HG03103 (cell line): ENCODE results near the gene NGRN.

Experiments
- ATAC-seq: cut with Tn5 transposase; IDR thresholded peaks from one replicate; pipeline ENCODE4 v1.9.1; 2021; ENCODE audit warnings: low read depth; ENCODE audit not compliant: unreplicated experiment

The NGRN gene

DNA sequence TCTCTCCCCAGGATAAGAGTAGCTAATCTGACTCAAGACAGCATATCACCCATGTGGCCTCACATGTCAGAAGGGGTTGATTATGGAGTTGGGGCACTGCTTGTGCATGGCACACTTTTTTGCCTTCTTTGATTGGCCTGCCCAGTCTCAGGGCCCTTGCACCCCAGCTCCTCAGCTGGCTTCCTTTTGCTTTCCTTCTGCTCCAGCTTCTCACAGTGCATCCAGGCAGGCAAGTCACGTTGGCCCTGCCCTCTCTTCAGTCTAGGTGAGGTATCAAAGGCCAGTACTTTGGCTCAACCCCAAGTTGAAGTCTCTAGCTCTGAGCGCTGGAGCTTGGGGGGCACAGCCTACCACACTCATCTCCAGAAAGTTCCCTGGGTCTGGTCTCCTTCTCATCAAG is 42.2 kb downstream of the NGRN start:
- no peak for ATAC-seq

DNA sequence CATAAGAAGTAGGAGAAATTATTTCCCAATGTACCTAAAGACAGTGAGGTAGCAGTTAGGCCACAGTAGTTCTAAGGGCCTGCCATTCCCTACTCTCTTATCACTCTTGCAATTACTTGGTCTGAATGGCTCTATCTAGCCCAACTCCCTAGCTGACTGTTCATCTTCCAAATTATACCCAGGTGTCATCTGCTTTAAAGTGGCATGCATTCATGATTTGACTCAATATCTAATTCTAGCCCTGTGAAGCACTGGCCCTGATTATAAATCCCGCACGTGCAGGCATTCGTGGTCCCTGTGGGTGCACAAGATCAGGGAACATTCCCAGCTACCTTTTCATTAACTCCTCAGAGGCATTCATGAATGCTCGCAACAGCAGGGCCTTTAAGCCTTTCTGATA is 43.5 kb downstream of the NGRN start:
- no peak for ATAC-seq

DNA sequence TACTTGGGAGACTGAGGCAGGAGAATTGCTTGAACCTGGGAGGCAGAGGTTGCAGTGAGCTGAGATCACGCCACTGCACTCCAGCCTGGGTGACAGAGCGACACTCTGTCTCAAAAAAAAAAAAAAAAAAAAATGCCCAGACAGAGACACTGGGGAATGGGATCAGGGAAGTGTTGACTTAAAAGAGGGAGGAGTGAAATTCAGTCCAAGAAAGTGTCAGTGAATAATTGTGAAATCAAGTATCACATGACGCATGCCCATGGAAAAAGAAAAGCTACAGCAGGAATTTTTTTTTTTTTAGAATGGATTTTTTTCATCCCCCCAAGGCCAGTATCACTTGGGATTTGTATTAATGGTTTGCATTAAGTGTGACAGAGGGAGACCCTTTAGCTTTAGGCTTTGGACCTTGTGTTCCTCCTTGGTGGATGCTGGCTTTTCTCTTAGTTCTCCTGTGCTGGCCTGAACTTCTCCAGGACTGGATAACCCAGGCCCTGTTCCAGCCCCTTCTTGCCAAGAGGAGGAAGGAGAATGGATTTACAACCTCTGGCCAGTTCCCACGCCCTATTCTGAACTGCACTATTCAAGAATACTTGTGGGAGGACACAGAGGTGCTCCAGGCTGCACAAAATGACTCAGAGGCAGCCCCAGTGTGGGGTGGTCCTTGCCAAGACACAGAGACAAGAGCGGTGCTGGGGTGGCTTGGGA is 50.0 kb downstream of the NGRN start:
- no peak for ATAC-seq

DNA sequence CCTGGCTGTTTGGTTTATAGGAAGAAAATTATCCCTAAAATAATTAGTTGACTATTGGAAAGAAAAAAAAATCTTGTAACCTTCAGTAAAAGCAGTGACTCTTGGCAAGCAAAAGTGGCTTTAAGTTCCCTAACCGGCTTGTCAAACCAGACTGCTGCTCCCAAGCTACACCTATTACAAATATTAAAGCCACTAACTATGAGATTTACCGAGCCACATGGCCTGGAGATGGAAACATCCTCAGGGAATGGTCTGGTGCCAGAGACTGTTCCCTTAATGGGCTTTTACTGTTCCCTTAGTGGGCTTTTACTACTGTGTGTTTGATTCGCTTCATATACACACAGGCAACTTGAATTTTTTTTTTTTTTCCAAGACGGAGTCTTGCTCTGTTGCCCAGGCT is 50.7 kb downstream of the NGRN start:
- no peak for ATAC-seq

DNA sequence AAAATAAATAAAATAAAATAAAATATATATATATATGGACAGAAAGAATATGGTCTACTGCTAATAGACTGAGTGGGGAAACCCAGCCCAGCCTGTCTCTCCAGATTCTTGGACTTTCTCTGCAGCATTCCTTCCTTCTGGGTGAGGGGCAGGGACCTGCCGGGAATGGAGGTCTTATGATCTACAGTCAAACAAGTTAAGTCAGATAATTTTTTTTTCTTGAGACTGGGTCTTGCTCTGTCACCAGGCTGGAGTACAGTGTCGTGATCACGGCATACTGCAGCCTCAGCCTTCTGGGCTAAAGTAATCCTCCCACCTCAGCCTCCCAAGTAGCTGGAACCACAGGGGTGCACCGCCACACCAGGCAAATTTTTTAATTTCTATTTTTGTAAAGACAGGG is 53.1 kb downstream of the NGRN start:
- ATAC-seq, result no peak

DNA sequence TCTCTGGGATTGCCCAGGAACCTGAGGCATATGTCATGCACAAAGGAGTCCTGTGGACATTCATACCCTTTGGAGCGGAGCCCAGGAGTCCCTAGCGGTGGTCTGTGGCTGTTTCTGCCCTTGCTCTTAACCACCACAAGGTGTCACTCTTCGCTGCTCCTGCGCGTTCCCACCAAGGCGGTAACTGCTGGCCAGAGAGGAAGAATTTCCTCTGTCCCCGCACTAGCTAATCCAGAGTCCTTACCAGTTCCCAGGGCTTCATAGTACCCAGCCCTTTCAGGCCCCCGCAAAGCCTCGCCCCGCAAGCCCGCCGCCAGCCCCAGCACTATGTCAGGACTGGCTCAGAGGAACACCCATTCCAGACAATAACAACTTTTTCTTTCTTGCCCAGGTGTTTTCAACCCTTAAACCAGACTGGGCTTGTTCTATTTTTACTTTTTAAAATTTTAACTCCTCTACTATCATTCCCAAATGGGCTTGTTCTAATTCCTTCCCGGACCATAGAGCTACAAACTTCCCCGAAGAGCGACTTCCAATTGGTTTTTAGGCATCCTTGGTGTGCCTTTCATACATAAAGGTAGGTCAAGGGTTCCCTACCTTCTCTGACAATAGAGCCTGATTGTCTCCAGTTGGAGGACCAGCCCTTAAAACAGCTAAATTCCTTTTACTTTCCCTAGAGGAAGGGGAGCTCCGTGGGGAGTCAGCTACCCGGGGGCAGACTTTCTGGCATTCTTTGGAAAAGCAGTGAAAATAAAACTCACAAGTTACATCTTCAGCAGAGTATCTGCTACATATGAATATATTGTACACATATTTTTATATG is 54.8 kb downstream of the NGRN start:
- ATAC-seq, result peak; percentile 83

DNA sequence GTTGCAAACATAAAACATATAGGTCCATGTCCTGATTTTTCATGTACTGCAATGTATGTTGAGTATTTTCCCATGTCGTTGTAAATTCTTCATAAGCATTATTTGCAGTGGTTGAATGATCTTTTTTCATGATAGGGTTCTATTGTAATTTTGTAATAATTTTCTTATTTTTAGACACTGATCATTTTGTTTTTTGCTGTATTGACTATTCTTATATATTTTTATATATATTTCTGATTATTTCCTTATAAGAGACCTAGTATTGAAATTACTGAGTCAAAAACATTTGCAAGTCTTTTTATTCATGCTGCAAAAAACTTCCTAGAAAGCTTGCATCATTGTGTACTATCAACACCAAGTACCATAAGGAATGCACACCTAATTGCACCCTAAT is 55.4 kb downstream of the NGRN start:
- ATAC-seq, result no peak
